Left forelimb (tissue), 1 donor: ENCODE data around the gene ZNF236.
"Not testable (repeated sequence)": the region's sequence is repeated elsewhere in the genome, so short reads cannot be mapped to it uniquely, and the experiment has no call there.

Source experiments
- DNase-seq: peaks from one replicate; pipeline ENCODE4 v3.0.0-alpha.2; 2018; ENCODE audit warnings: low spot score

ZNF236 gene

DNA sequence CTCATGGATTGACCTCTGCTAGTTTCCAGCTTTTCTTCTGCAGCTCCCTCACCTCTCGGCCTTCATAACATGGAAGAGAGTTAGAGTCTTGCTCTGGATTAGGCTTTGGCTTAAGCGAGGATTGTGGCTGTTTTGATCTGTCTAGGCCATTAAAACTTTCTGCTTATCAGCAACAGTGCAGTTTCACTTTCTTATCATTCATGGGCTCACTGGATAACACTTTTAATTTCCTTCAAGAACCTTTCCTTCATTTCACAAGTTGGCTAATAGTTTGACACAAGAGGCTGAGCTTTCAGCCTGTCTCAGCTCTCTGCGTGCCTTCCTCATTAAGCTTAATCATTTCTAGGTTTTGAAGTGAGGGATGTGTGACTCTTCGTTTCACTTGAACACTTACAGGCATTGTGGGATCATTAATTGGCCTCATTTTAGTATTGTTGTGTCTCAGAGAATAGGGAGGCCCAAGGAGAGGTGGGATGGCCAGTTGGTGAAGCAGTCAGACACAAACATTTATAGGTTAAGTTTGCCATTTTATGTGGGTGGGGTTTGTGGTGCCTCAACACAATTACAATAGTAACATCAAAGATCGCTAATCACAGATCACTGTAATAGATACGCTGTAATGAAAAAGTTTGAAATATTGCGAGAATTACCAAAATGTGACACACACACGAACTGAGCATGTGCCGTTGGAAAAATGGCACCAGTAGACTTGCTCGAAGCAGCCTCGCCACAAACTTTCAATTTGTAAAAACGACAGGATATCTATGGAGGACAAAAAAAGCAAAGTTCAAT, 129.3 kb downstream of the ZNF236 start:
- no peak for DNase-seq

DNA sequence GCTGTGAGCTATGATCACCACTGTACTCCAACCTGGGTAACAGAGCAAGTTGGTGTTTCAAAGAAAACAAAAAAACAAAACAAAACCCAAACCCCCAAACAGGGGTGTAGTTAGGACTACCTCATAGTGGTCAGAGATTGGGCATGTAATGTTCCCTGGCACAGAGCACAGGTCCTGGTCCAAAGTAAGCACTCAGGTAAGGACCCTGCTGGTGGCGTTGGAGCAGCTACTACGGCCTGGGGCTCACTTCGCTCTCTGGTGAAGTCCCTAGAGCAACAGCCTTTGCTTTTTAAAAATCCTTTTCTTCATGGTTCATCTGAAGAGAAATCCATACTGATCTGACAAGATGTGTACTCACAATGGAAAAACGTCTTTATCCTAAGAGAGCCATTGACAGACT, 130.4 kb downstream of the ZNF236 start:
- DNase-seq, result no peak

DNA sequence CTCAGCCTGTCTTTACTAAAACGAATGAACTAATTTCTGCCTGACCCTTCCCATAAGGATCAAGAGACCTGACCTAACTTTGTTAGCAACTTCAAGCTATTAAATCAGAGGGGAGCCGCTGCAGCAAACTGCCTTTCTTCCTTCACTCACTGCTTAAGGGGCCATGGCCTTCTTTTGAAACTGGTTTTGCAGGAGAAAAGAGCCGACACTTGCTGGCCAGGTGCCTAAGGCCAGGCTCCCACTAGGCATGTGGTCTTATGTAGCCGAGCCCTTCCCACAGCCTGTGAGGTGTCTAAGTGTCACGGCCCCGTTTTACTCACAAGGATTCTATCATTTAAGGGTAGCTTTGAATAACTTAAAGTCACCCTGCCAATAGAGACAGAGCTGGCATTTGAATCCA, 130.8 kb downstream of the ZNF236 start:
- DNase-seq, result no peak

DNA sequence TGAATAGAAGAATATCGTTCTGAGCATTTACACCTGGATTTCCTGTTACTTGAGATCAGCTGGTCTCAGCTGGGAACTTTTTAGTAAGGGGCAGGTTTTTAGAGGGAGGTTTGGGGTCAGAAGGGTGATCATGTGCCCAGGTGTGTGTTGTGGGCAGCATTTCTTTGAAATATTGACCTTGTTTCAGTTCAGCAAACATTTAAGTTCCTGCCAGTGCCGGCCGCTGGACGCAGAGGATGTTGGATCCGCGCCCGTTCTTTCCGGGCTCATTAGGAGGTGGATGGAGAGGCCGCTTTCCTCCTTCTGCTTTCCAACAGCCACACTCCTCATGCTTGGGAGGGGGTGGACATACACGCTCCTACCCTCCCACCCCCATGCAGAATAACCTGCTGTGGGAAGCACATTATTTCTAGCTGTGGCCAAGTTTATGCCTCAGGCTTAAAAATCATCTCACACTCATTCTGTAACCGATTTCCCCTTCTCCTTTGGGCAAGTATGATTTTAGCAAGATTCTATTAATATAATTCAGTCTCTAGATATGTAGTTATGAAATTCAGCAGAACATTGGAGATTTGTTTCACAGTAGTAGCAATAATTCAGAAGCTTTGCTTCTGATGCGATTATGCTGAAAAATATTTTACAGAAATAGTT, 131.4 kb downstream of the ZNF236 start:
- no peak for DNase-seq

DNA sequence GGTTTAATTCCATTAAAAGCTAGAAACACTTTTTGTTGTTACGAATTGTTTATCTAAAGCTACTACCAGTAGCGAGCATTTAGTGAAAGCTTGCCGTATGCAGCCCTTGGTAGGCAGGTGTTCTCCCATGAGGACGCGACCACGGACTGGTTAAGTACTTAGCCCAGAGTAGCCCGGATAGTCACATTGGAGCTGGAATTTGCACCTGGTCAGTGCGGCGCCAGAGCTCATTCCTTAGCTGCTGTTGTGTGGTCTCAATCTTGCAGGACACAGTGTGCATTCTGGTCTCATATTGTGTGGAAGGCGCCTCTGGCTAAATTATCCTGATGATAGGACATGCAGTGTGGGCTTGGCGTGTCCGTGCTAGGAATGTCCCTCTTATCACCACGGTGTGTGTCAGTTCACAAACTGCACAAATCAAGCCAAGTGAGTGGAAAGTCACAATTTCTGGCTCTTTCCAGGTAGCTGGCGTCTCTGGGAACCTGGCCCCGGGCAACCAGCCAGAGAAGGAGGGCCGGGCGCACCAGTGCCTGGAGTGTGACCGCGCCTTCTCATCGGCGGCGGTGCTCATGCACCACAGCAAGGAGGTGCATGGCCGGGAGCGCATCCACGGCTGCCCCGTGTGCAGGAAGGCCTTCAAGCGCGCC, 133.3 kb downstream of the ZNF236 start:
- DNase-seq, result no peak

DNA sequence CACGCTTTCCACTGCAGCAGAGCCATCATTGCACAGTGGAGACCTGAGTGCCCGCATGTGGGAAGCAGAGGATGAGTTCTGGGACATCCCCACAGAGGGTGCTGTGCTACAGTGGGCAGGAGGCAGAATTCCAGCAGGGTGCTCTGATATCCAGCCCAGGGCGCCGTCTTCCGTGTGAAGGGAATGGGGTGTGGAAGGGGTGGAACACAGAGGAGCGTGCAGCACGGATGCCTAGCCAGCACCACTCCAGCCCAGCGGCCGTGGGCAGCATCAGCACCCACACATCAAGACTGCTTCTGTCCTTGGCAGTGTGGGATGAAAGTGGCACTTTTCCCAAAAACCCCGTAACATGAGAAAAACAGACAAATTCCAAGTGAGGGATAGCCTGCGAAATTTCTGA, 134.3 kb downstream of the ZNF236 start:
- DNase-seq, result no peak

DNA sequence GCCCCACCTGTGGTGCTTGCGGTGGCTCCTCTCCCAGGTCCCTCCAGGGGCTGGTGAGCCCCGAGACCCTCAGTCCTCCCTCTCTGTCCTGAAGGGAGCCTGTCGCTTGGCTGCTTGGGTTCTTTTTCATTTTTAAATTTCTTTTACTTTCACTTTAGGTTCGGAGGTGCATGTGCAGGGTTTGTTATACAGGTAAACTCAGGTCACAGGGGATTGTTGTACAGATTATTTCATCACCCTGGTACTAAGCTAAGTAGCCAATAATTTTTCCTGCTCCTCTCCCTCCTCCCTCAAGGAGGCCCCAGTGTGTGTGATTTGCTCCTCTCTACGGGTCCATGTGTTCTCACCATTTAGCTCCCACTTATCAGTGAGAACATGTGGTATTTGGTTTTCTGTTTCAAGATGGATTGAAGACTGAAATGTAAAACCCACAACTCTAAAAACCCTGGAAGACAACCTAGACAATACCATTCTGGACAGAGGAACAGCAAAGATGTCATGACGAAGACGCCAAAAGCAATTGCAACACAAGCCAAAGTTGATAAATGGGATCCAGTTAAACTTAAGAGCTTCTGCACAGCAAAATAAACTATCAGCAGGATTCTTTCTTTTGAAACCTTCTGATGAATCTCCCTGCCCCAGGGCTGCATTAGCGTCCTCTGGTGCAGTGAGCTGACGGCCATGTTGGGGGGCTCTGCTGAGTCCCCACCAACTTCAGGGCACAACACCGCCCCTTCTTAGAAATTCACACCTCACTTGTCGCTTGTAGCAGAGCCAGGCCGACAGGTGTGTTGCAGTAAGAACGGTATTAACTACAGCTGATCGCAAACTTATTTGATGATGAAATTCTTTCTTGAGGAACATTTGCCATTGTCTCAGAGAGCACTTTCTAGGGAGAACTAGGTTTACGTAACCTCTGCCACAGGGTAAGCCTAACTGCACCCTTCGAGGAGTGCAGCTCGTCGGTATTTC, 135.3 kb downstream of the ZNF236 start:
- no peak for DNase-seq

DNA sequence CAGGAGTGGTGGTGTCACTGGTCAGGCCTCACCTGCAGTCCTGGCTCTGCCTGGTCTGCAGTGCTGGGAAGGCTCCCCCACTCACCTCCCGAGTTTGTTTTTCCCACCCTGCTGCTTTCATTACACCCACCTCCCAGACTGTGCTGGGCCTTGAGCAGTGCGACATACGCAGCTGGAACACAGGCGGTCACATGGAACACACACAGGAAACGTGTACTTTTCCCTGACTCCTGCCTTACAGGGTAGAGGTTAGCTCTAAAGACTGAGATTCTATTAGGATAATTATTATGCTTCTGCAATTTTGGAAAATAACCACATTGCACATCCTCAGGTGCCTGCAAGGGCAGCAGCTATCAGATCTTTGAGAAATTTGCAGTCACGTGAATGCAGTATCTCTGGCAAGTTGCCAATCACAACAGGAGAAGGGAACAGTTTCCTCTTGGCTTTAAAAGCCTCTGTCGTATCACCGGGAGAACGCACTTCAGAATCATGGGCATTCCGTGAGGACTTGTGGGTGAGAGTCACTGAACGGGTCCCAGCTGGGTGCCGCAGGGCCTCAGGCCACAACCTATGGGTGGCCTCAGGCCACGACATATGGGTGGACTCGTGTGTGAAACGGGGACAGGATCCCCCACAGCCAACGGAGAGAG, 136.5 kb downstream of the ZNF236 start:
- no peak for DNase-seq

DNA sequence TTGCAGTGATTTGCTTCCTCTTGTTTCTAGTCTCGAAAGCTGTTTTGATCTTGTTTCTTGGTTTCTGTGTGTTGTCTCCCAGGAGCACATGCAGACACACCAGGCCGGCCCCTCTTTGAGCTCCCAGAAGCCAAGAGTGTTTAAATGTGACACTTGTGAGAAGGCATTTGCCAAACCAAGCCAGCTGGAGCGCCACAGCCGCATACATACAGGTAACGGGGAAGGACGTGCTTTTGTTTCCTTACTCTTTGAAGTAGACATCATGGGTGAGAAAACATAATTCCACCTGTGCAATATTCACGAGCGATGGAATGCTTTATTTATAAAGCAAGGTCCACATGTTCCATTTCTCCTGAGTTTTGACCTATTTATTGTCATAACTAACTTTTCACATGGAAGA, 137.2 kb downstream of the ZNF236 start:
- DNase-seq, result no peak

GRCh38 chr18:76960528-76961035, 138.2 kb downstream of the ZNF236 start:
- no peak for DNase-seq

DNA sequence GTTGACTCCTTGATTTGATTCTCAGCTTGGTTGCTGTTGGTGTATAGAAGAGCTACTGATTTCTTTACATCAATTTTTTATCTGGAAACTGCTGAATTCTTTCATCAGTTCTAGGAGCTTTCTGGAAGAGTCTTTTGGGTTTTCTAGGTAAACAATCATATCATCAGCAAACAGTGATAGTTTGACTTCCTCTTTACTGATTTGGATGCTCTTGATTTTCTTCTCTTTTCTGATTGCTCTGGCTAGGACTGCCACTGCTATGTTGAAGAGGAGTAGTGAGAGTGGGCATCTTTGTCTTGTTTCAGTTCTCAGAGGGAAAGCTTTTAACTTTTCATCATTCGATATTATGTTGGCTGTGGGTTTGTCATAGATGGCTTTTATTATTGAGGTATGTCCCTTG, 140.5 kb downstream of the ZNF236 start:
- no peak for DNase-seq

DNA sequence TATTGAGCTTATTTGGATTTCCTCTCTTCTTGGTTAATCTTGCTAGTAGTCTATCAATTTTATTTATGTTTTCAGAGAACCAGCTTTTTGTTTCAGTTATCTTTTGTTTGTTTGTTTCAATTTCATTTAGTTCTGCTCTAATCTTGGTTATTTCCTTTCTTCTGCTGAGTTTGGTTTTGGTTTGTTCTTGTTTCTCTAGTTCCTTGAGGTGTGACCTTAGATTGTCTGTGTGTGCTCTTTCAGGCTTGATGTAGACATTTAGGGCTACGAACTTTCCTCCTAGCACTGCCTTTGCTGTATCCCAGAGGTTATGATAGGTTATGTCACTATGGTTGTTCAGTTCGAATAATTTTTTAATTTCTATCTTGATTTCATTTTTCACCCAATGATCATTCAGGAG, 141.6 kb downstream of the ZNF236 start:
- DNase-seq, result no peak

DNA sequence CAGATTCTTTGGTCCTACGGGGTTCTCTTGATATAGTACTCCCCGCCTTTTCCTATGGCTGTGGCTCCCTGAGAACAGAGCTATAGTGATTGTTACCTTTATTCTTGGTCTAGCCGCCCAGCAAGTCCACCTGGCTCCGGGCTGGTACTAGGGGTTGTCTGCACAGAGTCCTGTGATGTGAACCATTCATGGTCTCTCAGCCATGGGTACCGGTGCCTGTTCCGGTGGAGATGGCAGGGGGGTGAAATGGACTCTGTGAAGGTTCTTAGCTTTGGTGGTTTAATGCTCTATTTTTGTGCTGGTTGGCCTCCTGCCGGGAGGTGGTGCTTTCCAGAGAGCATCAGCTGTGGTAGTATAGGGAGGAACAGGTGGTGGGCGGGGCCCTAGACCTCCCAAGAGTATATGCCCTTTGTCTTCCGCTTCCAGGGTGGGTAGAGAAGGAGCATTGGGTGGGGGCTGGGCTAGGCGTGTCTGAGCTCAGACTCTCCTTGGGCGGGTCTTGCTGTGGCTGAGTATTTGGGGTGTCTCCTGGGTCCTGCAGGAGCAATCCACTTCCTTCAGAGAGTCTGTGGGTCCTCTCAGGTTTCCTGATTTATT, 143.3 kb downstream of the ZNF236 start:
- peak; percentile 47 for DNase-seq

DNA sequence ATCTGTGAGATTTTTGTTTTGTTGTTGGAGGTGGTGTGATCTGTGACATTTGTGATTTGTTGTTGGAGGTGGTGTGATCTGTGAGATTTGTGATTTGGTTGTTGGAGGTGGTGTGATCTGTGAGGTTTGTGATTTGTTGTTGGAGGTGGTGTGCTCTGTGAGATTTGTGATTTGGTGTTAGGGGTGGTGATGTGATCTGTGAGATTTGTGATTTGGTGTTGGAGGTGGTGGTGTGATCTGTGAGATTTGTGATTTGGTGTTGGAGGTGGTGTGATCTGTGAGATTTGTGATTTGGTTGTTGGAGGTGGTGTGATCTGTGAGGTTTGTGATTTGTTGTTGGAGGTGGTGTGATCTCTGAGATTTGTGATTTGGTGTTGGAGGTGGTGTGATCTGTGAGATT, 144.9 kb downstream of the ZNF236 start:
- not testable (repeated sequence) for DNase-seq

GRCh38 chr18:76967721-76968472, 145.5 kb downstream of the ZNF236 start:
- peak; percentile 18 for DNase-seq

- peak; percentile 11 for DNase-seq
Measured at GRCh38 chr18:76970770-76971559, 148.6 kb downstream of the ZNF236 start.

- peak; percentile 28 for DNase-seq
Measured at GRCh38 chr18:76972241-76972640, 149.9 kb downstream of the ZNF236 start.

- no peak for DNase-seq
Measured at GRCh38 chr18:76972846-76973519, 150.6 kb downstream of the ZNF236 start.
